Natural killer cell (primary cell): ENCODE results near the gene TOMM5. TPM values are rescaled to one million over a fixed set of nuclear protein-coding genes. Genes with fewer than 3 reads are reported as not detected.

ENCODE experiments used
- ATAC-seq, 3 donors: fragments of 150-1000 bp in 2 of 3; fragments of 200-7000 bp in 1 of 3; cut with Tn5 transposase; 1 replicate in 1 of 3; 2 replicates in 2 of 3; pipeline ENCODE4 v1.10.0; 2021; ENCODE audit warnings: mild to moderate bottlenecking in 2 of 3, moderate library complexity in 2 of 3
- DNase-seq, 2 donors: peaks; one replicate each; pipeline versions ENCODE4 v3.0.0 to v3.0.0-alpha.2; 2013 to 2021; ENCODE audit warnings: mixed read lengths in 1 of 2
- H3K27ac ChIP-seq: one replicate; pipeline ENCODE4 v1.5.1; 2013; ENCODE audit warnings: mild to moderate bottlenecking, low read length
- H3K27me3 ChIP-seq: one replicate; pipeline ENCODE4 v1.6.1; 2013; ENCODE audit warnings: low read length; ENCODE audit not compliant: control insufficient read depth, insufficient read depth
- H3K36me3 ChIP-seq: one replicate; pipeline ENCODE4 v1.6.1; 2013; ENCODE audit warnings: low read length; ENCODE audit not compliant: control insufficient read depth, insufficient read depth
- H3K4me1 ChIP-seq: one replicate; pipeline ENCODE4 v1.6.1; 2013; ENCODE audit warnings: low read length; ENCODE audit not compliant: control insufficient read depth, insufficient read depth
- H3K4me3 ChIP-seq: one replicate; pipeline ENCODE4 v1.5.1; 2013; ENCODE audit warnings: low read length
- H3K9me3 ChIP-seq: one replicate; pipeline ENCODE4 v1.6.1; 2013; ENCODE audit warnings: low read length; ENCODE audit not compliant: control insufficient read depth, insufficient read depth
- H3K27ac Mint-ChIP-seq, 2 donors: one replicate each; pipeline ENCODE4 v1.8.0; 2022; ENCODE audit warnings: mild to moderate bottlenecking in 2 of 2, mixed read lengths in 2 of 2, moderate library complexity in 1 of 2
- H3K27me3 Mint-ChIP-seq, 2 donors: one replicate each; pipeline ENCODE4 v1.8.0; 2022; ENCODE audit warnings: low read depth in 2 of 2, mixed read lengths in 2 of 2
- H3K36me3 Mint-ChIP-seq: one replicate; pipeline ENCODE4 v1.8.0; 2022; ENCODE audit warnings: mixed read lengths
- H3K4me1 Mint-ChIP-seq, 2 donors: one replicate each; pipeline ENCODE4 v1.8.0; 2022; ENCODE audit warnings: mixed read lengths in 2 of 2
- H3K4me3 Mint-ChIP-seq: one replicate; pipeline ENCODE4 v1.8.0; 2022; ENCODE audit warnings: mild to moderate bottlenecking, moderate library complexity, mixed read lengths
- H3K9me3 Mint-ChIP-seq, 2 donors: one replicate each; pipeline ENCODE4 v1.8.0; 2022; ENCODE audit warnings: mixed read lengths in 2 of 2
- CTCF ChIP-seq: fragments of 200-600 bp; IDR thresholded peaks from one replicate; pipeline ENCODE4 v1.8.0; 2022; ENCODE audit warnings: antibody characterized with exemption
- WGBS: methylation state at CpG from one replicate; pipeline ENCODE4 v1.1.7; 2013; ENCODE audit warnings: missing lambda C conversion rate; ENCODE audit not compliant: insufficient coverage; 5-methylcytosine and 5-hydroxymethylcytosine counted together
- intact Hi-C: fragments of 100-400 bp; cut with micrococcal nuclease; formaldehyde crosslinking; loops from one replicate; pipeline ENCODE4 v1.14.2; 2022
- total RNA-seq, 4 donors: library from RNA; stranded (reverse); fragments of 120-200 nt in 1 of 4; gene quantifications; one replicate each; pipeline versions ENCODE4 v1.2.3 to v1.2.4, GENCODE V29; 2013 to 2022

The TOMM5 gene
- total RNA-seq, 3 donors from 2014 or later (not counting 1 experiment from before 2014, with no cell fraction given): 29.3 to 38.9 (median 36.7) TPM

DNA sequence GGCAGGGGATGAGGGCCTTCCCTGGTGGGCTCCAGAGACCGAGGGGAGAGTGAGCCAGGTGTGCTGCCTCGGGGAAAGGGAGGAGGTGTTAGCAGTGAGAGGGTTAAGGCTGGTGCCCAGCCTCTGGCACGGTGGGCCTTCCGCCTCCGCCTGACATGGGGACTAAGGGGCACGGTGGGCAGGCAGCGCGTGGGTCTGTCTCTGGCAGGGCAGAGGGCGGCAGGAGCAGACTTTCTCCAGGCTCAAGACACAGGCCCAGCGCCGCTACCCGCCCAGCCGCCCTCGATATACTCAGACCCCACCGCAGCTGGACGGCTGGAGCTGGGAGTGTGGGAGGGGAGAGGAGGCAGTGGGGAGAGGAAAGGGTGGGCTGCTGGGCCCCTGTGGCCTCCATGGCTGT is 43.4 kb upstream of the TOMM5 start:
- Histone ChIP-seq H3K4me3 (no peak overlapping the region), H3K4me1 (no peaks in the 10 kb centered on the region), H3K27me3 (no peaks in the 10 kb centered on the region), H3K36me3 (no peaks in the 10 kb centered on the region), H3K9me3 (no peaks in the 10 kb centered on the region), H3K27ac (no peak overlapping the region)
- Mint-ChIP-seq H3K27ac (no peak overlapping the region), H3K4me3 (no peak overlapping the region), H3K27me3 (peaks cover 0 to 8% of the 10 kb centered on the region in 2 donors), H3K9me3 (no peaks in the 10 kb centered on the region), H3K4me1 (no peaks in the 10 kb centered on the region), H3K36me3 (no peaks in the 10 kb centered on the region)
- no peak for TF ChIP-seq CTCF
- ATAC-seq: no peak
- no peak for DNase-seq
- 89% methylated on average over 16 of the region's 16 CpGs for WGBS
- intact Hi-C loops: no loop called here

DNA sequence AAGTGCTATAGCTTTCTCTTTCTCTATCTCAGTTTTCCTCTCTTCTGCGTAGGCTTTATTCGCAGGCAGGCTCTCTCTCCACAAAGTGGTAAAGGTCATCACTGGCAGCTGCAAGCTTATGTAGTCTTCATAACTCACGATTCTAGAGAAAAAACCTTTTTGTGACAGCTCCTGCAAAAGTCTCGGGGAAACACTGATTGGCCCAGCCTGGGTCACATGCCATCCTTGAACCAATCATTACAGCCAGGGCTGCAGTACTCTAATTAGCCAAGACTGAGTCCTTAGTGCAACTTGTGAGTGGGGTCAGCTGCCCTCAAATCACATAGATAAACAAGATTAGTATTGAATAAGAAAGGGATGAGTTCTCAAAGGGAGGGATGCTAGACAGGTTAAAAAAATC is 40.1 kb upstream of the TOMM5 start:
- H3K4me1 ChIP-seq: no peaks in the 10 kb centered on the region
- intact Hi-C loops: no loop called here
- H3K4me3 ChIP-seq: no peak overlapping the region
- H3K36me3 ChIP-seq: no peaks in the 10 kb centered on the region
- H3K27ac Mint-ChIP-seq: no peak overlapping the region
- H3K4me1 Mint-ChIP-seq: no peaks in the 10 kb centered on the region
- no peaks in the 10 kb centered on the region for H3K27me3 ChIP-seq
- H3K36me3 Mint-ChIP-seq: no peaks in the 10 kb centered on the region
- H3K27ac ChIP-seq: no peak overlapping the region
- no peaks in the 10 kb centered on the region for H3K9me3 ChIP-seq
- ATAC-seq (no peak), DNase-seq (no peak)
- no peaks in the 10 kb centered on the region for H3K9me3 Mint-ChIP-seq
- H3K4me3 Mint-ChIP-seq: no peak overlapping the region
- no peak for TF ChIP-seq CTCF
- 95% methylated on average over 4 of the region's 4 CpGs for WGBS
- peaks cover 0 to 6% of the 10 kb centered on the region in 2 donors for H3K27me3 Mint-ChIP-seq

DNA sequence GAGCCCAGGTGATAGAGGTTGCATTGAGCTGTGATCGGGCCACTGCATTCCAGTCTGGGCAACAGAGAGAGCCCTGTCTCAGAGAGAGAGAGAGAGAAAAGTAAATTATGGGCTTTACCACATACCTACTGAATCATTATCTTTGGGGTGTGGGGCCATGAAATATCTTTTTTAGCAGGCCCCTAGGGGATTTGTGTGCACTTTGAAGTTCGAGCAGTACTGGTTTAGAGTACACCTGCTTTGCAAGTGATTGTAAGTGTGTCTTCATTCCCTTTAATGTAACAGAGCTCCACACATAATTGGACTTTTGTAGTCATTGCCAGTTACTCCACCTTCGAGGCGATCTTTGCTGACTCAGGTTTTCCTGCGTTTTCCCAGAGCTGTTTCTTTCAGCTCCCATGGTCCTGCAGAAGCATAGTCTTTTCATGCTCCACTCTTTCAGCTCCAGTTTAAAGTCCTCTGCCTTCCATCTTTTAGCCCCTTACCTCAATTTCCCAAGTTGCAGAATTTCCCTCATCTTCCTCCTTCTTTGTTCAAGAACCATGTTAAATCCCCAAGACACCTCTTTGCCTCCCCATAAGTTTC is 34.4 kb upstream of the TOMM5 start:
- Histone ChIP-seq H3K36me3 (no peaks in the 10 kb centered on the region), H3K27me3 (no peaks in the 10 kb centered on the region), H3K4me3 (no peak overlapping the region), H3K4me1 (no peaks in the 10 kb centered on the region), H3K27ac (no peak overlapping the region), H3K9me3 (no peaks in the 10 kb centered on the region)
- Mint-ChIP-seq H3K27me3 (no peaks in the 10 kb centered on the region), H3K4me3 (no peak overlapping the region), H3K36me3 (no peaks in the 10 kb centered on the region), H3K9me3 (no peaks in the 10 kb centered on the region), H3K4me1 (no peaks in the 10 kb centered on the region), H3K27ac (no peak overlapping the region)
- WGBS: 90% methylated on average over 4 of the region's 5 CpGs
- ATAC-seq (no peak), DNase-seq (no peak)
- TF ChIP-seq CTCF: no peak
- intact Hi-C loops: no loop called here

- no peaks in the 10 kb centered on the region for H3K27me3 Mint-ChIP-seq
- H3K36me3 ChIP-seq: no peaks in the 10 kb centered on the region
- H3K27ac Mint-ChIP-seq: no peak overlapping the region
- H3K36me3 Mint-ChIP-seq: no peaks in the 10 kb centered on the region
- intact Hi-C loops: no loop called here
- H3K4me3 ChIP-seq: no peak overlapping the region
- WGBS: 89% methylated on average over 12 of the region's 12 CpGs
- H3K9me3 Mint-ChIP-seq: no peaks in the 10 kb centered on the region
- no peak for ATAC-seq
- DNase-seq: no peak
- H3K4me1 Mint-ChIP-seq: no peaks in the 10 kb centered on the region
- TF ChIP-seq CTCF: no peak
- no peaks in the 10 kb centered on the region for H3K9me3 ChIP-seq
- no peak overlapping the region for H3K4me3 Mint-ChIP-seq
- H3K27me3 ChIP-seq: no peaks in the 10 kb centered on the region
- no peaks in the 10 kb centered on the region for H3K4me1 ChIP-seq
- H3K27ac ChIP-seq: no peak overlapping the region
Observed at GRCh38 chr9:37625758-37626147, 33.4 kb upstream of the TOMM5 start.
